NCI-H748 (cell line): ENCODE measurements around the gene SYNDIG1L.

Experiments used
- DNase-seq: peaks from one replicate; lab custom pipeline; 2025; ENCODE audit not compliant: unreplicated experiment; lab: John Stamatoyannopoulos, UW

Gene SYNDIG1L

GRCh38 chr14:74426202-74426582 is at the start of gene SYNDIG1L:
Gene SYNDIG1L (minus strand): TSS chr14:74426210. CDS start chr14:74409744, 16,466 bp downstream.
- DNase-seq, result peak; percentile 25

- no peak for DNase-seq
Observed at GRCh38 chr14:74475678-74476077, 49.7 kb upstream of the SYNDIG1L start.

- no peak for DNase-seq
Observed at GRCh38 chr14:74474376-74474775, 48.4 kb upstream of the SYNDIG1L start.

GRCh38 chr14:74472601-74473000 is 46.6 kb upstream of the SYNDIG1L start:
- no peak for DNase-seq

- no peak for DNase-seq
Observed at GRCh38 chr14:74469548-74470518, 43.8 kb upstream of the SYNDIG1L start.

- DNase-seq, result no peak
Observed at GRCh38 chr14:74468513-74468912, 42.5 kb upstream of the SYNDIG1L start.

- DNase-seq, result no peak
Observed at GRCh38 chr14:74465335-74465734, 39.3 kb upstream of the SYNDIG1L start.

GRCh38 chr14:74464785-74465184 is 38.8 kb upstream of the SYNDIG1L start:
- DNase-seq, result no peak

- DNase-seq, result no peak
Observed at GRCh38 chr14:74463697-74464096, 37.7 kb upstream of the SYNDIG1L start.

GRCh38 chr14:74462993-74463392 is 37.0 kb upstream of the SYNDIG1L start:
- no peak for DNase-seq

- no peak for DNase-seq
Observed at GRCh38 chr14:74459976-74460375, 34.0 kb upstream of the SYNDIG1L start.

GRCh38 chr14:74459289-74459946 is 33.4 kb upstream of the SYNDIG1L start:
- DNase-seq, result no peak

GRCh38 chr14:74457565-74457895 is 31.5 kb upstream of the SYNDIG1L start:
- no peak for DNase-seq

- no peak for DNase-seq
Observed at GRCh38 chr14:74456684-74457564, 30.9 kb upstream of the SYNDIG1L start.

GRCh38 chr14:74454397-74454796 is 28.4 kb upstream of the SYNDIG1L start:
- DNase-seq, result peak; percentile 40

- no peak for DNase-seq
Observed at GRCh38 chr14:74444866-74445265, 18.9 kb upstream of the SYNDIG1L start.

- no peak for DNase-seq
Observed at GRCh38 chr14:74442757-74443156, 16.7 kb upstream of the SYNDIG1L start.

- DNase-seq, result no peak
Observed at GRCh38 chr14:74441113-74441512, 15.1 kb upstream of the SYNDIG1L start.

- no peak for DNase-seq
Observed at GRCh38 chr14:74438351-74438915, 12.4 kb upstream of the SYNDIG1L start.

GRCh38 chr14:74437496-74438053 is 11.6 kb upstream of the SYNDIG1L start:
- no peak for DNase-seq

- DNase-seq, result no peak
Observed at GRCh38 chr14:74434294-74434693, 8.3 kb upstream of the SYNDIG1L start.
